Psoas muscle (tissue), 8 donors: ENCODE measurements around the gene RAB22A. TPM values are rescaled to one million over a fixed set of nuclear protein-coding genes. Genes with fewer than 3 reads are reported as not detected.
A peak's percentile ranks its signal among the peaks of the same experiment; 100 is the strongest.

ENCODE experiments used
- ATAC-seq, 4 donors: fragments of 200-7000 bp; cut with Tn5 transposase; one replicate each; pipeline ENCODE4 v1.9.1; 2020; ENCODE audit warnings: moderate library complexity in 3 of 4, mild to moderate bottlenecking in 2 of 4
- DNase-seq, 2 donors: peaks; one replicate each; pipeline ENCODE4 v3.0.0-alpha.2; 2020
- H3K27ac ChIP-seq: fragments of 200-600 bp; one replicate; pipeline ENCODE4 v1.8.0; 2022
- H3K27me3 ChIP-seq, 3 donors: fragments of 200-600 bp in 1 of 3; one replicate each; pipeline versions ENCODE4 v1.6.1 to v1.8.0; 2013 to 2022; ENCODE audit warnings: low read length in 2 of 3, mild to moderate bottlenecking in 2 of 3, moderate library complexity in 1 of 3; ENCODE audit not compliant: insufficient read depth in 3 of 3
- H3K36me3 ChIP-seq, 2 donors: fragments of 200-600 bp in 1 of 2; one replicate each; pipeline versions ENCODE4 v1.6.1 to v1.8.0; 2013 to 2022; ENCODE audit warnings: low read depth in 1 of 2, mild to moderate bottlenecking in 1 of 2, moderate library complexity in 1 of 2; ENCODE audit not compliant: insufficient read depth in 1 of 2
- H3K4me1 ChIP-seq: fragments of 200-600 bp; one replicate; pipeline ENCODE4 v1.8.0; 2022
- H3K4me3 ChIP-seq: fragments of 200-600 bp; one replicate; pipeline ENCODE4 v1.8.0; 2022; ENCODE audit warnings: mild to moderate bottlenecking
- H3K9me3 ChIP-seq: fragments of 200-600 bp; one replicate; pipeline ENCODE4 v1.8.0; 2022
- CTCF ChIP-seq: fragments of 200-600 bp; IDR thresholded peaks from one replicate; pipeline ENCODE4 v1.8.0; 2022; ENCODE audit warnings: antibody characterized with exemption
- WGBS, 3 donors: extraction: QIAGEN DNeasy Blood & Tissue Kit; methylation state at CpG; one replicate each; pipeline versions ENCODE4 v1.1.6 to v1.1.7; 2013; 5-methylcytosine and 5-hydroxymethylcytosine counted together
- intact Hi-C, 2 donors: fragments of 100-400 bp; cut with DNase I; formaldehyde crosslinking; loops; one replicate each; pipeline versions ENCODE4 v1.11.0 to v1.14.2; 2022
- polyA plus RNA-seq, 3 donors: library from polyadenylated mRNA; stranded (reverse); fragments of 200-250 nt; gene quantifications; one replicate each; pipeline ENCODE4 v1.2.3, GENCODE V29; 2013
- total RNA-seq, 4 donors: library from RNA; stranded (reverse); fragmentation: NEBNext Ultra II Directional in 2 of 4; extraction: Animal tissue kit (Norgen Biotek cat#: 25700) in 2 of 4; gene quantifications; one replicate each; pipeline versions ENCODE4 v1.2.1 to v1.2.4, GENCODE V29; 2021 to 2023
- donor health status: healthy with polysubstance abuse.
- donor health status: DM: no; HTN: no; CAD: no; lungs with moderate emphysema.
- donor health status: Bipolar disorder and iron deficiency.
- donor health status: healthy.
- donor health status: DM: yes; HTN: yes; CAD: no.
- donor health status: DM: no; HTN: no; CAD: no.
- donor health status: DM: no; HTN: no; CAD: no.
- donor health status: DM: yes; HTN: yes; CAD: no.

RAB22A gene
- total and polyA plus RNA-seq, 7 donors, result 3.6 to 8.5 (median 7.9) TPM

GRCh38 chr20:58329711-58330110 is 20.2 kb downstream of the RAB22A start:
- no peak for TF ChIP-seq CTCF
- Histone ChIP-seq H3K27me3 (no peaks in the 10 kb centered on the region), H3K36me3 (no peaks in the 10 kb centered on the region), H3K4me3 (no peak overlapping the region), H3K27ac (peak overlapping the region; percentile 68), H3K4me1 (peaks cover 43% of the 10 kb centered on the region), H3K9me3 (no peaks in the 10 kb centered on the region)
- DNase-seq (no peak), ATAC-seq (no peak)
- intact Hi-C loops, result no loop called here

GRCh38 chr20:58330249-58330648 is 20.7 kb downstream of the RAB22A start:
- ATAC-seq (peak in 1 of 4 donors; percentile 4), DNase-seq (no peak)
- 39 to 49% (median 47%) methylated on average over 3 of the region's 3 CpGs for WGBS, 3 donors
- Histone ChIP-seq H3K9me3 (no peaks in the 10 kb centered on the region), H3K36me3 (no peaks in the 10 kb centered on the region), H3K27ac (peak overlapping the region; percentile 68), H3K4me3 (peak overlapping the region; percentile 10), H3K4me1 (peaks cover 43% of the 10 kb centered on the region), H3K27me3 (no peaks in the 10 kb centered on the region)
- intact Hi-C loops, result no loop called here
- TF ChIP-seq CTCF, result no peak

- no peak for TF ChIP-seq CTCF
- intact Hi-C loops, result no loop called here
- H3K4me1 ChIP-seq, result peaks cover 39% of the 10 kb centered on the region
- ATAC-seq (peak; percentile 82 to 93 (median 90)), DNase-seq (peak; percentile 32 to 64)
- H3K4me3 ChIP-seq, result peak overlapping the region; percentile 10
- no peaks in the 10 kb centered on the region for H3K9me3 ChIP-seq
- 15 to 30% (median 26%) methylated on average over 1 of the region's 1 CpG for WGBS, 3 donors
- peak overlapping the region; percentile 68 for H3K27ac ChIP-seq
- H3K36me3 ChIP-seq, result no peaks in the 10 kb centered on the region
- H3K27me3 ChIP-seq, result no peaks in the 10 kb centered on the region
Observed at GRCh38 chr20:58330687-58331086, 21.2 kb downstream of the RAB22A start.

- DNase-seq (no peak), ATAC-seq (no peak)
- TF ChIP-seq CTCF, result no peak
- Histone ChIP-seq H3K4me1 (peaks cover 33% of the 10 kb centered on the region), H3K36me3 (no peaks in the 10 kb centered on the region), H3K27ac (no peak overlapping the region), H3K27me3 (no peaks in the 10 kb centered on the region), H3K9me3 (no peaks in the 10 kb centered on the region), H3K4me3 (no peak overlapping the region)
- intact Hi-C loops, result no loop called here
- 75 to 99% (median 83%) methylated on average over 3 of the region's 3 CpGs for WGBS, 3 donors
Observed at GRCh38 chr20:58331961-58332551, 22.5 kb downstream of the RAB22A start.

- DNase-seq, result no peak
- H3K27ac ChIP-seq, result no peak overlapping the region
- peaks cover 2 to 14% of the 10 kb centered on the region in 2 donors for H3K36me3 ChIP-seq
- no peak for TF ChIP-seq CTCF
- 96 to 97% (median 97%) methylated on average over 6 of the region's 6 CpGs for WGBS, 3 donors
- no peaks in the 10 kb centered on the region for H3K9me3 ChIP-seq
- ATAC-seq, result no peak
- no peaks in the 10 kb centered on the region for H3K27me3 ChIP-seq
- intact Hi-C loops, result no loop called here
- no peaks in the 10 kb centered on the region for H3K4me1 ChIP-seq
- no peak overlapping the region for H3K4me3 ChIP-seq
Observed at GRCh38 chr20:58339741-58340140, 30.2 kb downstream of the RAB22A start.
